ENCODE measurements around the gene RANBP3.
"Not testable (repeated sequence)": the region's sequence is repeated elsewhere in the genome, so short reads cannot be mapped to it uniquely, and the experiment has no call there.

- TF ChIP-seq, protein P1, sequence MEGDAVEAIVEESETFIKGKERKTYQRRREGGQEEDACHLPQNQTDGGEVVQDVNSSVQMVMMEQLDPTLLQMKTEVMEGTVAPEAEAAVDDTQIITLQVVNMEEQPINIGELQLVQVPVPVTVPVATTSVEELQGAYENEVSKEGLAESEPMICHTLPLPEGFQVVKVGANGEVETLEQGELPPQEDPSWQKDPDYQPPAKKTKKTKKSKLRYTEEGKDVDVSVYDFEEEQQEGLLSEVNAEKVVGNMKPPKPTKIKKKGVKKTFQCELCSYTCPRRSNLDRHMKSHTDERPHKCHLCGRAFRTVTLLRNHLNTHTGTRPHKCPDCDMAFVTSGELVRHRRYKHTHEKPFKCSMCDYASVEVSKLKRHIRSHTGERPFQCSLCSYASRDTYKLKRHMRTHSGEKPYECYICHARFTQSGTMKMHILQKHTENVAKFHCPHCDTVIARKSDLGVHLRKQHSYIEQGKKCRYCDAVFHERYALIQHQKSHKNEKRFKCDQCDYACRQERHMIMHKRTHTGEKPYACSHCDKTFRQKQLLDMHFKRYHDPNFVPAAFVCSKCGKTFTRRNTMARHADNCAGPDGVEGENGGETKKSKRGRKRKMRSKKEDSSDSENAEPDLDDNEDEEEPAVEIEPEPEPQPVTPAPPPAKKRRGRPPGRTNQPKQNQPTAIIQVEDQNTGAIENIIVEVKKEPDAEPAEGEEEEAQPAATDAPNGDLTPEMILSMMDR (IDR thresholded peaks at IDR 0.05; ENCODE audit: low read length), result not testable (repeated sequence)
- TF ChIP-seq EZH2 (optimal IDR thresholded peaks at IDR 0.05; ENCODE audit: low read depth, low read length), result not testable (repeated sequence)
Measured at GRCh38 chr19:6006070-6006446, 28.1 kb upstream of the RANBP3 start.

Data from MM.1S (cell line).